Epidermal melanocyte (primary cell): ENCODE results near the gene PRB2.
"Not testable (repeated sequence)": the region's sequence is repeated elsewhere in the genome, so short reads cannot be mapped to it uniquely, and the experiment has no call there.

ENCODE experiments used
- DNase-seq: peaks from one replicate; pipeline ENCODE4 v3.0.0; 2011; ENCODE audit warnings: low spot score; ENCODE audit not compliant: insufficient read length

Gene PRB2

DNA sequence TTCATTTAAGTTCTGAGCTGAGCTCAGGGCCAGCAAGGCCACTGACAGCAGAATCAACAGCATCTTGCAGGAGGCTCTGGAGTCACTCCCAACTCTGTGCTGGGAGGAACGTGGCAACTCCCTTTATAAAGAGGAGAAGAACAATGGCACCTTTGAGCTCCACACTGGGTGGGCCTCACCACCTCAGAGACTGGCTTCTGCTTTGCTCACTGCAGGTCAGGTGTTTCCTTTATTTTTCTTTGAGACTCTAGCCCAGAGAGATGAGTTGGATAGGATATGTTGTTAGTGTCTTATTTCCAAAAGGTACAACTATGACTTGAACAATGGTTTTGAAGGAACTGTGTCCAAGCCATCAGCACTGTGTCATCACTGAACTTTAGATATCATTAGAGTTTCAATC, at the start of gene PRB2:
Gene PRB2 (minus strand): TSS at position 101 of the 400 bp plus-strand sequence. CDS start 38 bp downstream, at position 63.
- DNase-seq = not testable (repeated sequence)

DNA sequence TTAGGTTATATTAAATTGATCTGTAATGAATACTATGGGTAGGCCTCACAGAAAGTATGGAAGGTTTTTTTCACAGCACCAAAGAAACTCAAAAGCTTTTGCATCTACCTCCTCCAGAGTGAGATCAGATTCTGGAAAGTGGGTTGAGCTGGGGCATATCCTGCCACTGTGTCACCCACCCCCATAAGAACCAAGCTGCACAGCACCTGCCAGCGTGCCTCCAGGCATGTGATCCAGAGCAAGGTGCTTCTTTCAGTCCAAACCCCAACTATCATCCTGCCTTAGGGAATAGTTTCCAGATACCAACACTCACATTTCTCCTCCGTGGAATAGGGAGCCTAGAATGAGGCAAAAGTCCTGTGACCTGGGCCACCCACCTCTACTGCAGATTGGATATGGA, 42.6 kb upstream of the PRB2 start:
- DNase-seq = no peak

DNA sequence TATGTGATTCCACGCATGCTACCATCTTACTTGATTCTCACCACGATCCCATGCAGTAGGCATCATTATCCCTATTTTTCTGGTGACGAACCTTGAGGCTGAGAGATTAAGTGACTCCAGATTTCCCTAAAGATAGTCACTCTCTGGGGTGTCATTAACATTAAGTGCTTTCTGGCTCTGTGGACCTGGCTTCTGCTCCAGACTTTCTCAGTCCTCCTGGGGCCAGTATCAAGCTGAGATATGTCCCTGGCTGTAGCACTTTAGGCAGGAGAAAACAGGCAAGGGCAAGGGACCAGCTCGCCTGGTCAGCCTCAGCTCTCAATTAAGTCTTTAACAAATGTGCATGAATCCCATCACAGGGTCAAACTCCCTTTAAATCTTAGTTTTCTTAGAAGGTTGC, 38.3 kb upstream of the PRB2 start:
- no peak for DNase-seq

DNA sequence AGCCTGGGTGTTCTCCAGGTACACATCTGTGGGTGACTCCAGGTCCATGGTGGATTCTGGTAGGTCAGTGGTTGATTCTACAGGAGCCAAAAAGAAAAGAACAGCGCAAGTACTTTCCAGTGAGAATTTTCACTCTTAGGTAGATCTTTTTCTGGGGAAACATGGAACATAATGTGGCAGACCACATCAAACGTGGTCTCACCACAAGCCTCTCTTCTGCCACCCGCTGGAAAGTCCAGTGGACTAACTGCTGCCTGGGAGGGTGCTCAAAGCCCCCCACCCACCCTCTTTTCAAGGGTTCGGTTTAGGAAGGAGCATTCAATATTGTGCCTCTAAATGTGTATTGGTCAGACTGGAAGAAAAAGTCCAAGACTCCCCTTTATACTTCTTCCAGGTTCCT, 36.1 kb upstream of the PRB2 start:
- DNase-seq = no peak

DNA sequence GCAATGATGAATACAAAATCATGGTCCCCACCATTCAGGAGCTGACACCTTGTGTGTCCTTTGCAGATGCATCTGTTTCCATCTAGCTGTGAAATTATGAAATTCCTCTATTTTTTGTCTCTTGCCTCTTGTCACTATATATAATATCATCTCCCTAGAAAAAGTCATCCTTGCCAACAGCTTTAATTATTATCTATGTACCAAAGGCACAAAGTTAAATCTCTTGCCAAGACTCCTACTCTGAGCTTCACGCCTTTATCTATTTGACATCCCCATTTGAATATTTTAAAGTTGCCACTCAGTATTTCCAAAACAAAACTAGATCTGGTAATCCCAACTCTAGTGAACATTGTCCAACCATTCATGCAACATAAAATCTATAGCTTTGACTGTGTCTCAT, 32.0 kb upstream of the PRB2 start:
- DNase-seq = no peak

DNA sequence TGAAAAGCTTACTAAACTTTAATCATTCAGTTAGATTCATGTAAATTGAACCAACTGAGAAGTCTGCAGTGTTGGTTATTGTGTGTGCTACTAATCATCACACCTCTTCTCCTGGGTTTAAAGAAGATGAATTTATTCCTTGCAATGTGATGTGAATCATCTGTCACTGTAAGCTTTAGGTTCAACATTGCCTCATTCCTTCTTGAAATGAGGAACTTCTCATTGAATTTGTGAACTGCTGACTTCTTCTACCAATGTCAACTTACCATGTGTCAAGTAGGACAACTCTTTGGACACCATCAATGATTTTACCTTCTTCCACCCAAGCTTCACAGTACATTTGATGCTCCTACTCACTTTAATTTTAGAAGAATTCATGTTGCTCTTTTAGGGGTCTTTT, 17.4 kb upstream of the PRB2 start:
- no peak for DNase-seq

DNA sequence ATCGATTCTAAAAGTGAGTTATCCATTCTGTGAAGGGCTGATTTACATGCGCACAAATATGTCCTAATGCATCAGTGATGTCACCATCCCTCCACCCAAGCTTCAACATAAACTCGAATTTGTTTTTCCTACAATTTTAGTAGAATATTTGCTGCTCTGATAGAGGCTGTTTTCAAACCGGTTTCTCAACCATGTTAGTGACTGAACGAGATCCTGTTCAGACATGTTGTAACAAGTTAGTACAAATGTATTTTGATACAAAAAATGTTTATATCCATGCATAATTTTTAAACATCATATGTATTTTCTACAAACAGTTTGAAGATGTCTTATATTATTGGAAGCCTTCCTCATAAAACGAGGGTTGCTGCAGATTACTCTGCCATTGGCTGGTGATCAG, 12.7 kb upstream of the PRB2 start:
- DNase-seq = no peak

DNA sequence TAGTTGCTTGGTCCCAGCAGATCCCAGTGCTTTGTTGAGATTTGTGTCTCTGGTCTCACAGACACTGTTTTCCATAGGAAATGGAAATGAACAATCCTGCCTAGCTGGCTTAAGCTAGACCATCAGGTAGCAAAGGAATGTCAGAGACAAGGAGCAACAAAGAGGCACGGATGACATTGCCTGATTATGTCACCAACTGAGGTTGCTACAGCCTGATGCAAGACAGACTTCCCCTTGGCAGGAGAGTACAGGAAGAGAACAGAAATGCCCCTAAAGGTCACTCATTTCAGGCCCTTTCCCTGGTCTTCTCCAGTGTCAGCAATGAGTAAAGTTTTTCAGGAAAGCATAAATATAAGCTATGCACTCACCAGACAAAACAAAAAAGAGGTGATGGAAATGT, 2.0 kb upstream of the PRB2 start:
- DNase-seq = no peak

DNA sequence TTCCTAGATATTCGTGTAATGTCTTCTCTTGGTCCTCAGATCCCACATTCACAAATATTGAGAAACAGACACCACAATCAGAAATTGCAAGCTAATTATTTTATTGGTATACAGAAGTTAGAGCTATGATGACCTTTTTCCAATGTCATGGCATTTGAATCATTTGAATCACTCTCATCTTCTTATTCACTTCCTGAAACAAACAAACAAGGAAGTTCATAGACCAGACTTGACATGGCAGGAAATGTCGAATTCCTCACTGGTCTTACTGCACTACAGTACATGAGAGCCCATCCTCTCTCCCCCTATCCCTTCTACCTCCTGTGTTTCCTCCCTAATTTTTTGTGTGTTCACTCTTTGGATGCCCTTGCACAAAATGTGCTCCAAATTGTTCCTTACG, 3.9 kb downstream of the PRB2 start:
- not testable (repeated sequence) for DNase-seq

DNA sequence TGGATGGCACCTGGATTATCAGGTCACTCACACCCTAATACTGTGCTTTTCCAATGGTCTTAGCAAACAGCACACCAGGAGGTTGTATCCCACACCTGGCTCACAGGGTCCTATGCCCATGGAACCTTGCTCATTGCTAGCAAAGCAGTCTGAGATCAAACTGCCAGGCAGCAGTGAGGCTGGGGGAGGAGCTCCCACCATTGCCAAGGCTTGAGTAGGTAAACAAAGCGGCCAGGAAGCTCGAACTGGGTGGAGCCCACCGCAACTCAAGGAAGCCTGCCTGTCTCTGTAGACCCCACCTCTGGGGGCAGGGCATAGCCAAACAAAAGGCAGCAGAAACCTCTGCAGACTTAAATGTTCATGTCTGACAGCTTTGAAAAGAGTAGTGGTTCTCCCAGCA, 17.9 kb downstream of the PRB2 start:
- DNase-seq = not testable (repeated sequence)

DNA sequence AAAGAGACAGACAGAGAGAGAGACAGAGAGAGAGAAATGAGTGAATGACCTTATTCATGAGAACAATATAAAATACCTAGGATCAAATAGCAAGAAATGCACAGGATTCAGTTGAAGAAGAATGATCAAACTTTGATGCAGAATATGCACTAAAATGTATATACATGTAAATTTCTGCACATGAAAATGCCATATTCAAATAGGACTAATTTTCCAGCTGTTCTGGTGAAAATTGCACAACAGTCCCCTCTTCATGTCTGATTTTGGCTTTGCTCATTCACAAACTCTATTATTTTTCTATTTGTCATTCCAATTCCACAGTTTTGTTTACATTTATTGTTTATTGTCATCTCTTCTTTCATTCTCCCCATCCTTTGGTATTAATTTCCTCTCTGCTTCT, 34.2 kb downstream of the PRB2 start:
- no peak for DNase-seq

DNA sequence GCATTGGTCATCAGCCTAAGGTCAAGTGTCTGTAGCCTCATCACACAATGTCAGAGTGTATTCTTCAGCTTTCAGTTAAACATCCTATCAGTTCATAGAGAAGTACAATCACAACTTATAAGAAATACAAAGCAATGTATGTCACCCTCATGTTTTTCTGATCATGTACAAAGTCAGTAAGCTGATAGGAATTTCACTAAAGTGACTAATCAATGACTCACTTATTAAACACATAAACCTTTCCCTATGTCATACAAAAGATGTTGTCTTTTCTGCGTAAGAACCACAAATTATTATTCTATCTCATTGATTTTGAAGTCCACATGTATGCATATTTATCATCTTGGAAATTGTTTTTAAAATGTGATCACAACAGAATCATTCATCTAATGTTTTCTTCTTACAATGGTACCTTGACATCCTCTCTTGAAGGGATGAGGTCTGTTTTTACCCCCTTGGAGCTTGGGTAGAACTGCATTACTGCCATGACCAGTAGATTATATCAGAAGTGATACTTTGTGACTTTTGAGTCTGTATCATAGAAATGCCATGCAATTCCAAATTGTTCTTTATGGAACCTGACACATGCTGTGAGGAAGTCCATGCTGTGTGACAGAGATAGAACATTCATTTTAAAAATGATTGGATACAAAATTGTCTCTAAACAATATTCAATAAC, 35.0 kb downstream of the PRB2 start:
- DNase-seq = not testable (repeated sequence)

DNA sequence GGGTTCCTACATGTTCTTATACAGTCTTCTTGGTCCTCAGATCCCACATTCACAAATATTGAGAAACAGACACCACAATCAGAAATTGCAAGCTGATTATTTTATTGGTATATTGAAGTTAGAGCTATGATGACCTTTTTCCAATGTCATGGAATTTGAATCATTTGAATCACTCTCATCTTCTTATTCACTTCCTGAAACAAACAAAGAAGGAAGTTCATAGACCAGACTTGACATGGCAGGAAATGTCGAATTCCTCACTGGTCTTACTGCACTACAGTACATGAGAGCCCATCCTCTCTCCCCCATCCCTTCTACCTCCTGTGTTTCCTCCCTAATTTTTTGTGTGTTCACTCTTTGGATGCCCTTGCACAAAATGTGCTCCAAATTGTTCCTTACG, 43.6 kb downstream of the PRB2 start:
- not testable (repeated sequence) for DNase-seq

DNA sequence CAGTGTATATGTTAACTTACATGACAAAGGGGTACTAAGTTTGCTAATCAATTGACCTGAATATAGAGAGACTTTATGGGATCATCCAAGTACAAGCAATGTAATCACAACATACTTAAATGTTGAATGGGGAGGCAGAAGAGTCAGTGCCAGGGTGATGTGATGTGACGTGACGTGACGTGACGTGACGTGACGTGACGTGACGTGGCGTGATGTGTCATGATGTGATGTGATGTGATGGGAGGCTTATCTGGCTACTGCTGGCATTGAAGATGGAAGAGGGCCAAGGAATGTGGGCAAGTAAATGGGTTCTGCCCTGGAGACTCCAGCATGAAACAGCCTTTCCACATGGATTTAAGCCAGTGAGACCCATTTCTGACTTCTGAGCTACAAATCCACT, 46.9 kb downstream of the PRB2 start:
- DNase-seq = no peak

DNA sequence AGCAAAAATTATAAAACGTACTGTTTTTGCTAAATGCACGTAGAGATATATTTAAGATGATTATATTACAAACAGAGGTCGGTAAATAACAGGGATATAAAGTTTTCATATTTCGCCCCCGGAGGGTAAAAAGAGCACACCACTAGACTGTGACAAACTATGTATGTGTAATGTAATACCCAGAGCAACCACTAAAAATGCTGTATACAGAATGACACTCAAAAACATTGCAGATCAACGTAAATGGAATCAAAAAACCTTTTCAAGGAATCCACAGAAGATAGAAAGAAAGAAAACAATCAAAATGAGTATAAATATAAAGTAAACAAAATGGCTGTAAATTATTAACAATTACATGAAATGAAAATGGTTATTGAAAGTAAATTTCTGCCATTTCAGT, 47.6 kb downstream of the PRB2 start:
- DNase-seq = no peak

DNA sequence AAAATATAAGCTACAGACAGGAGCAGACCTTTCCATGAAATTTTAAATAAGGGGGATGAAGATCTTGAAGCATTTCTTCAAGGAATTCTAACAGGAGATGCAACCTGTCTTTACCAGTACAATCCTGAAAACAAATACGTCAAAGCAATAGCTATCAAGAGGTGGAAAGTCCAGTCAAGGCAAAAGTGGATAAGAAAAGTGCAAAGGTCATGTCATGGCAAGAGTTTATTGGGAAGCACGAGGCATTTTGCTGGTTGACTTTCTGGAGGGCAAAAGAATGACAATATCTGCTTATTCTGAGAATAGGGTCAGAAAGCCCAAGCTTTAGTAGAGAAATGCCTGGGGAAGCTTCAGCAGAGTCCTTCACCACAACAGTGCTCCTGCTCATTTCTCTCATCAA, 50.9 kb downstream of the PRB2 start:
- no peak for DNase-seq
